Measurements from ENCODE around the gene RBCK1.

Gene RBCK1

DNA sequence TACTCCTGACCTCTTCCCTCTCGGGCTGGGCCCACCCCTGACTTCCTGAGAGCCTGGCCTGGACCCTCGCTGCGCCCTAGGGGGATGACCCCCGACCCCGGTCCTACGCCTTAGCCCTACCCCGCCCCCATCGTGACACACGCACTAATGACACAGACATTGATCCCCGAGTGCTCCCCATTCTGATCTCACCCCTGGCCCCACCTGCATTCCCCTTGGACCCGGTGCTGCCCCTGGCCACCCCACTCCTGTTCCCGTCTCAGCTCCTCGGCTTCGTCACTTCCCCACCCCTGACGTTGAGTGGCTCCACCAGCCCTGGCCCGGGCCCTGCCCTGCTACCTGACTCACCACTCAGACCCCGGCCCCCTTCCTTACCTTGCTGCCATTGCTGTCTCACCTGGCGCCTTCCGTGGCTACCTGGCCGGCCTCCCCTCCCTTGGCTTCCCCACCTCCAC lies 12.1 kb downstream of the RBCK1 start:
- H3K9me3 ChIP-seq (ENCODE audit: control insufficient read depth in 1 of 2, low read length in 2 of 2): no peaks in the 10 kb centered on the region
- no peak overlapping the region for H3K27ac ChIP-seq (ENCODE audit: low read depth, low read length)
- no peak overlapping the region for H3K4me3 ChIP-seq (ENCODE audit: low read depth in 1 of 2, low read length in 2 of 2)
- H3K9ac ChIP-seq (ENCODE audit: low read depth in 1 of 2, low read length in 2 of 2): no peak overlapping the region
- no peaks in the 10 kb centered on the region for H3K27me3 ChIP-seq (ENCODE audit: control insufficient read depth in 1 of 2, insufficient read depth in 2 of 2, low read length in 2 of 2)
- peaks cover 11 to 55% of the 10 kb centered on the region in 2 donors for H3K36me3 ChIP-seq (ENCODE audit: control insufficient read depth in 1 of 2, insufficient read depth in 2 of 2, low read length in 2 of 2)
- peaks cover 0 to 5% of the 10 kb centered on the region in 2 donors for H3K4me1 ChIP-seq (ENCODE audit: control insufficient read depth in 1 of 2, insufficient read depth in 2 of 2, low read length in 2 of 2)

DNA sequence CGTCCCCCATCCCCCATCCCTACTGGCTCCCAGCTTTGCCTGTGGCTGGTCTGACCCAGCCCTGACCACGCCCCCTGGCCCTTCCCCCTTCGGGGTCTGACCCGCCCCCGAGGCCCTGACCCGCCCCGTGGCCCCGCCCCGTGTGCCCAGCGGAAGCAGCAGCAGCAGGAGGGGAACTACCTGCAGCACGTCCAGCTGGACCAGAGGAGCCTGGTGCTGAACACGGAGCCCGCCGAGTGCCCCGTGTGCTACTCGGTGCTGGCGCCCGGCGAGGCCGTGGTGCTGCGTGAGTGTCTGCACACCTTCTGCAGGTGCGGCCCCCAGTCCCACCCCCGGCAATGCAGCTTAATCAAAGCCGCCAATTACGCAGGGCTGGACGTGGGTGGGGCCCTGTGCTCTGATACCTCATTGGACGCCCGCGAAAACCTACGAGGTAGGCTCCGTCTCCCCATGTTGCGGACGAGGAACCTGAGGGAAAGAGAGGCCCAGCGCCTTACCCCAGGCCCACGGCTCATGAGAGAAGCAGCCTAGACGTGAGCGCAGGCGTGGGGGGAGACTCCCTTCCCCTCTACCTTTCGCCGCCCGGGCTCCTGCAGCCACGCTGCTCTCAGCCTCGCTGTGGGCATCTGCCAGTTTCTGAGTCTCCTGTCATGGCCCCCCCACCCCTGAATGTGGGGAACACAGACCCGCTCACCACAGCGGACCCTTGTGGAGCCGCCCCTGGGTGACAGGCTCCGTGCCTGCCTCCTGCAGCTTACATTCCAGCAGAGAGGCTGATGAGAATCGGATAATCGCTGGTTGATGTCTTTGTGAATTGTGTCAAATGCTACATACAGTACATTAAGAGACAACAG lies 12.8 kb downstream of the RBCK1 start:
- peaks cover 11 to 55% of the 10 kb centered on the region in 2 donors for H3K36me3 ChIP-seq (ENCODE audit: control insufficient read depth in 1 of 2, insufficient read depth in 2 of 2, low read length in 2 of 2)
- H3K27ac ChIP-seq (ENCODE audit: low read depth, low read length): no peak overlapping the region
- H3K9ac ChIP-seq (ENCODE audit: low read depth in 1 of 2, low read length in 2 of 2): no peak overlapping the region
- H3K4me1 ChIP-seq (ENCODE audit: control insufficient read depth in 1 of 2, insufficient read depth in 2 of 2, low read length in 2 of 2): peaks cover 0 to 5% of the 10 kb centered on the region in 2 donors
- H3K9me3 ChIP-seq (ENCODE audit: control insufficient read depth in 1 of 2, low read length in 2 of 2): no peaks in the 10 kb centered on the region
- no peak overlapping the region for H3K4me3 ChIP-seq (ENCODE audit: low read depth in 1 of 2, low read length in 2 of 2)
- H3K27me3 ChIP-seq (ENCODE audit: control insufficient read depth in 1 of 2, insufficient read depth in 2 of 2, low read length in 2 of 2): no peaks in the 10 kb centered on the region

DNA sequence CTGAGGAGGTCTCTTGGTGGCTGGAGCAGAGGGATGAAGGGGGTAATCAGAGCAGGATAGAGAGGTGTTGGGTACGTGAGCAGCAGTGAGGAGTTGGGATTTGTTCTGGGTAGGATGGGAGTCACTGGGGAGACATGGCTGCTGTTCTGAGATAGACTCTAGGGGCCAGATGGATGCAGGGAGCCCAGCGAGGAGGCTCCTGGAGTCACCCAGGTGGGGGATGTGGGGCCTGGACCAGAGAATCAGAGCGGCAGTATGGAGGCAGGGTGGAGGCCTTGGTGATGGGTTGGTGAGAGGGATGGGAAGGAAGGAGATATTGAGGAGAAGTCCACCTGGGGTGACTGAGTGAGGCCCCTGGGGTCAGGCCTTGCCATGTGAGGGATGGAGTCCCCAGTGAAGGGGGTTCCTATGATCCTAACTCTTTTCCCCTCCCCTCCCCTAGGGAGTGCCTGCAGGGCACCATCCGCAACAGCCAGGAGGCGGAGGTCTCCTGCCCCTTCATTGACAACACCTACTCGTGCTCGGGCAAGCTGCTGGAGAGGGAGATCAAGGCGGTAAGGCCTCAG lies 13.7 kb downstream of the RBCK1 start:
- H3K36me3 ChIP-seq (ENCODE audit: control insufficient read depth in 1 of 2, insufficient read depth in 2 of 2, low read length in 2 of 2): peaks cover 11 to 55% of the 10 kb centered on the region in 2 donors
- H3K4me3 ChIP-seq (ENCODE audit: low read depth in 1 of 2, low read length in 2 of 2): no peak overlapping the region

DNA sequence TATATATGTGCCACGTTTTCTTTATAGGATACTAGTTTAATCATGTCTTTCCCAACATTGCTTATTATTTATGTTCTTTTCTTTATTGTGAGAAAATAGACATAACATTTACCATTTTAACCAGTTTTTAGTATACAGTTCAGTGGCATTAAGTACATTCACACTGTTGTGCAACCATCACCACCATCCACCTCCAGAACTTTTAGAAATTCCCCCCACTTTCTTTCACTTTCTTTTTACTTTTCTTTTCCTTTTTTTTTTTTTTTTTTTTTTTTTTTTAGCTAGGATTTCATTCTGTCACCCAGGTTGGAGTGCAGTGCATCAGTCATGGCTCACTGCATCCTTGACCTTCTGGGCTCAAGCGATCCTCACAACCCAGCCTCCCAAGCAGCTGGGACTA lies 18.5 kb downstream of the RBCK1 start:
- H3K27ac ChIP-seq (ENCODE audit: low read depth, low read length): no peak overlapping the region
- no peaks in the 10 kb centered on the region for H3K4me1 ChIP-seq (ENCODE audit: control insufficient read depth in 1 of 2, insufficient read depth in 2 of 2, low read length in 2 of 2)
- no peaks in the 10 kb centered on the region for H3K27me3 ChIP-seq (ENCODE audit: control insufficient read depth in 1 of 2, insufficient read depth in 2 of 2, low read length in 2 of 2)
- H3K9ac ChIP-seq (ENCODE audit: low read depth in 1 of 2, low read length in 2 of 2): no peak overlapping the region
- H3K4me3 ChIP-seq (ENCODE audit: low read depth in 1 of 2, low read length in 2 of 2): no peak overlapping the region
- H3K36me3 ChIP-seq (ENCODE audit: control insufficient read depth in 1 of 2, insufficient read depth in 2 of 2, low read length in 2 of 2): peaks cover 32 to 60% of the 10 kb centered on the region in 2 donors
- no peaks in the 10 kb centered on the region for H3K9me3 ChIP-seq (ENCODE audit: control insufficient read depth in 1 of 2, low read length in 2 of 2)

More for the DNA sequence above, 13.7 kb downstream of the RBCK1 start:
- peaks cover 0 to 5% of the 10 kb centered on the region in 2 donors for H3K4me1 ChIP-seq (ENCODE audit: control insufficient read depth in 1 of 2, insufficient read depth in 2 of 2, low read length in 2 of 2)
- no peak overlapping the region for H3K27ac ChIP-seq (ENCODE audit: low read depth, low read length)
- H3K27me3 ChIP-seq (ENCODE audit: control insufficient read depth in 1 of 2, insufficient read depth in 2 of 2, low read length in 2 of 2): no peaks in the 10 kb centered on the region
- no peak overlapping the region for H3K9ac ChIP-seq (ENCODE audit: low read depth in 1 of 2, low read length in 2 of 2)
- no peaks in the 10 kb centered on the region for H3K9me3 ChIP-seq (ENCODE audit: control insufficient read depth in 1 of 2, low read length in 2 of 2)

- Histone ChIP-seq H3K36me3 (ENCODE audit: control insufficient read depth in 1 of 2, insufficient read depth in 2 of 2, low read length in 2 of 2) (peaks cover 34 to 59% of the 10 kb centered on the region in 2 donors), H3K27ac (ENCODE audit: low read depth, low read length) (no peak overlapping the region), H3K4me3 (ENCODE audit: low read depth in 1 of 2, low read length in 2 of 2) (no peak overlapping the region), H3K9me3 (ENCODE audit: control insufficient read depth in 1 of 2, low read length in 2 of 2) (no peaks in the 10 kb centered on the region), H3K4me1 (ENCODE audit: control insufficient read depth in 1 of 2, insufficient read depth in 2 of 2, low read length in 2 of 2) (no peaks in the 10 kb centered on the region), H3K27me3 (ENCODE audit: control insufficient read depth in 1 of 2, insufficient read depth in 2 of 2, low read length in 2 of 2) (no peaks in the 10 kb centered on the region), H3K9ac (ENCODE audit: low read depth in 1 of 2, low read length in 2 of 2) (no peak overlapping the region)
Observed at GRCh38 chr20:427401-427800, 19.3 kb downstream of the RBCK1 start.

DNA sequence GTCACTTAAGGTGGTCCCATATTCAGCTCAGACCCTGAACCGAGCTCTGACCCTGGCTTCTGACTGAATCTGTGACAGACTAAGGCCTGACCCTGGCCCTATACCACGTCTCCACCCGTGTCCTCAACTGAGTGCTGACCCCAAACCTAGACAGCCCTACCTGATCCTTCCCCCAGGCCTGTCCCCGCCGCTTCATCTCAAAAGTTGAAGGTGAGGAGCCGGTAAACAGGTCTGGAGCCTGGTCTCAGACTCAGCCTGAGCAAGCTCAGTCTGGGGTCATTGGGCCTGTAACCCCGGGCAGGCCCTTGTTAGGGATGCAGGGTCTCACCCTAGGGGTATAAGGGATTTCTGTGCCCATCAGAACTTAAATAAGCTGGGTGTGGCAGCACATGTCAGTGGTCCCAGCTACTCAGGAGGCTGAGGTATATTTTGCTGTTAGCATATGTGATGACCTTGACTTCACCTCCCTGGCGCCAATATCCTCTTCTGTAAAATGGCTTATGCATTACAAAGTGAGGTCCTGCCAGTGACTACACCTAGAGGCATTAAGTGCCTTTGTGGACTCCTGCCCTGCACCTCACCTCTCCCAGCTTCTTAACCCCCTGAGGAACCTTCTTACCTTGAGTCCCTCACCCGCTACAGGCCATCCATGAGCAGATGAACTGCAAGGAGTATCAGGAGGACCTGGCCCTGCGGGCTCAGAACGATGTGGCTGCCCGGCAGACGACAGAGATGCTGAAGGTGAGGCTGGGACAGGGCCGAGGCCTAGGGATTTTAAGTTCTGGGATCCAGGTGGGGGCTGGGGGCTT lies 20.0 kb downstream of the RBCK1 start:
- no peaks in the 10 kb centered on the region for H3K4me1 ChIP-seq (ENCODE audit: control insufficient read depth in 1 of 2, insufficient read depth in 2 of 2, low read length in 2 of 2)
- peaks cover 37 to 62% of the 10 kb centered on the region in 2 donors for H3K36me3 ChIP-seq (ENCODE audit: control insufficient read depth in 1 of 2, insufficient read depth in 2 of 2, low read length in 2 of 2)
- H3K9me3 ChIP-seq (ENCODE audit: control insufficient read depth in 1 of 2, low read length in 2 of 2): no peaks in the 10 kb centered on the region
- no peak overlapping the region for H3K9ac ChIP-seq (ENCODE audit: low read depth in 1 of 2, low read length in 2 of 2)
- H3K27ac ChIP-seq (ENCODE audit: low read depth, low read length): no peak overlapping the region
- no peaks in the 10 kb centered on the region for H3K27me3 ChIP-seq (ENCODE audit: control insufficient read depth in 1 of 2, insufficient read depth in 2 of 2, low read length in 2 of 2)
- H3K4me3 ChIP-seq (ENCODE audit: low read depth in 1 of 2, low read length in 2 of 2): no peak overlapping the region

DNA sequence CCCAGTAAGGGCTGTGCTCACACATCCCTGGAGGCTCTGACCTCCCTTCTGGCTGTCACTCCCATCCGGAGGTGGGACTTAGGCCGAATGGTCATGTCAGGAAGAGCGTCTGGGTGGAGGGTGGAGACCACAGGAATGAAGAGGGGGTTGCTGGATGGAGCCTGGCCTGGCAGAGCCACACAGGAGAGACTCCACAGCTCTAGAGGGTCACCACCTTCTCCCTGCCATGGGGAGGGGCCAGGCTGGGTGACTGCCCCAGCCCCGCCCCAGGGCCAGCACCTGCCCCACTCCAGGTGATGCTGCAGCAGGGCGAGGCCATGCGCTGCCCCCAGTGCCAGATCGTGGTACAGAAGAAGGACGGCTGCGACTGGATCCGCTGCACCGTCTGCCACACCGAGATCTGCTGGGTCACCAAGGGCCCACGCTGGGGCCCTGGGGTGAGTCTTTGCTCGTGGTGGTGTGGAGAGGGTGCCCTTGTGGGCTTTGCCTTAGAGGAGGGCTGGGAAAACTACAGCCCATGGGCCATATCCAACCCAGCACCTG lies 20.6 kb downstream of the RBCK1 start:
- H3K27ac ChIP-seq (ENCODE audit: low read depth, low read length): no peak overlapping the region
- no peak overlapping the region for H3K4me3 ChIP-seq (ENCODE audit: low read depth in 1 of 2, low read length in 2 of 2)
- no peaks in the 10 kb centered on the region for H3K4me1 ChIP-seq (ENCODE audit: control insufficient read depth in 1 of 2, insufficient read depth in 2 of 2, low read length in 2 of 2)
- no peaks in the 10 kb centered on the region for H3K9me3 ChIP-seq (ENCODE audit: control insufficient read depth in 1 of 2, low read length in 2 of 2)
- peaks cover 36 to 59% of the 10 kb centered on the region in 2 donors for H3K36me3 ChIP-seq (ENCODE audit: control insufficient read depth in 1 of 2, insufficient read depth in 2 of 2, low read length in 2 of 2)
- no peak overlapping the region for H3K9ac ChIP-seq (ENCODE audit: low read depth in 1 of 2, low read length in 2 of 2)
- no peaks in the 10 kb centered on the region for H3K27me3 ChIP-seq (ENCODE audit: control insufficient read depth in 1 of 2, insufficient read depth in 2 of 2, low read length in 2 of 2)

GRCh38 chr20:430091-430999 lies 22.2 kb downstream of the RBCK1 start:
- H3K9ac ChIP-seq (ENCODE audit: low read depth in 1 of 2, low read length in 2 of 2): no peak overlapping the region
- H3K4me3 ChIP-seq (ENCODE audit: low read depth in 1 of 2, low read length in 2 of 2): no peak overlapping the region
- no peaks in the 10 kb centered on the region for H3K9me3 ChIP-seq (ENCODE audit: control insufficient read depth in 1 of 2, low read length in 2 of 2)
- H3K4me1 ChIP-seq (ENCODE audit: control insufficient read depth in 1 of 2, insufficient read depth in 2 of 2, low read length in 2 of 2): no peaks in the 10 kb centered on the region
- H3K36me3 ChIP-seq (ENCODE audit: control insufficient read depth in 1 of 2, insufficient read depth in 2 of 2, low read length in 2 of 2): peaks cover 27 to 61% of the 10 kb centered on the region in 2 donors
- no peak overlapping the region for H3K27ac ChIP-seq (ENCODE audit: low read depth, low read length)
- H3K27me3 ChIP-seq (ENCODE audit: control insufficient read depth in 1 of 2, insufficient read depth in 2 of 2, low read length in 2 of 2): no peaks in the 10 kb centered on the region

Measured in duodenal mucosa (tissue), 2 donors.